ENCODE measurements around the gene MORN1. TPM values are rescaled to one million over a fixed set of nuclear protein-coding genes. Genes with fewer than 3 reads are reported as not detected.

Gene MORN1
- polyA plus RNA-seq, 1 donor from 2014 or later: 10.9 TPM

DNA sequence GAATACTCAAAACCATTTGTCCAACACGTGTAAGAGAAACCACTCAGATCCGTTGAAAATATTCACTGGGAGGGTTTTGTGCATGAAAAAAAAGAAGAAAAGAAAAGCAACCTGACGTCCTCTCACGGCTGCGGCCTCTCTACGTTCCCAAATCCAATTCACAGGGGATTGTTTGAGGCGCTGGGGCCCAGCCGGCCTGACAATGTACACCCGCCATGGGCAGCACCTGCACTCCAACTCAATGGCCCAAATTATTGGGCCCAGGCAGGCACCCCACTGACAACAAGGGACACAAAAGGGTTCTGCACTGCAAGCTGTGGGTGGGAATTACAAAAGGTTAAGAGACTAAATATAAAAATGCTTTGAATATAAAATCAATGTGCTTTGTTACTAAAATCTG, 41.5 kb downstream of the MORN1 start:
- Histone ChIP-seq H2AFZ (ENCODE audit: low read depth, low read length) (no peak overlapping the region), H3K9ac (ENCODE audit: low read length) (no peak overlapping the region), H3K79me2 (replicated peaks; ENCODE audit: insufficient read depth, low read length) (no peaks in the 10 kb centered on the region), H3K9me2 (ENCODE audit: insufficient read depth, low read length) (no peaks in the 10 kb centered on the region), H4K20me1 (ENCODE audit: insufficient read depth) (no peaks in the 10 kb centered on the region), H3K27ac (ENCODE audit: low read length) (no peak overlapping the region), H3K36me3 (ENCODE audit: insufficient read depth, low read length) (no peaks in the 10 kb centered on the region), H3K9me3 (ENCODE audit: low read length) (no peaks in the 10 kb centered on the region), H3K4me2 (ENCODE audit: low read length) (no peak overlapping the region), H3K4me3 (ENCODE audit: low read length) (no peak overlapping the region), H3K27me3 (ENCODE audit: insufficient read depth, low read depth, low read length) (no peaks in the 10 kb centered on the region), H3F3A (ENCODE audit: insufficient read depth, low read length, poor library complexity, severe bottlenecking) (no peaks in the 10 kb centered on the region)
- TF ChIP-seq CTCF (IDR thresholded peaks at IDR 0.05; ENCODE audit: poor library complexity, severe bottlenecking): no peak

DNA sequence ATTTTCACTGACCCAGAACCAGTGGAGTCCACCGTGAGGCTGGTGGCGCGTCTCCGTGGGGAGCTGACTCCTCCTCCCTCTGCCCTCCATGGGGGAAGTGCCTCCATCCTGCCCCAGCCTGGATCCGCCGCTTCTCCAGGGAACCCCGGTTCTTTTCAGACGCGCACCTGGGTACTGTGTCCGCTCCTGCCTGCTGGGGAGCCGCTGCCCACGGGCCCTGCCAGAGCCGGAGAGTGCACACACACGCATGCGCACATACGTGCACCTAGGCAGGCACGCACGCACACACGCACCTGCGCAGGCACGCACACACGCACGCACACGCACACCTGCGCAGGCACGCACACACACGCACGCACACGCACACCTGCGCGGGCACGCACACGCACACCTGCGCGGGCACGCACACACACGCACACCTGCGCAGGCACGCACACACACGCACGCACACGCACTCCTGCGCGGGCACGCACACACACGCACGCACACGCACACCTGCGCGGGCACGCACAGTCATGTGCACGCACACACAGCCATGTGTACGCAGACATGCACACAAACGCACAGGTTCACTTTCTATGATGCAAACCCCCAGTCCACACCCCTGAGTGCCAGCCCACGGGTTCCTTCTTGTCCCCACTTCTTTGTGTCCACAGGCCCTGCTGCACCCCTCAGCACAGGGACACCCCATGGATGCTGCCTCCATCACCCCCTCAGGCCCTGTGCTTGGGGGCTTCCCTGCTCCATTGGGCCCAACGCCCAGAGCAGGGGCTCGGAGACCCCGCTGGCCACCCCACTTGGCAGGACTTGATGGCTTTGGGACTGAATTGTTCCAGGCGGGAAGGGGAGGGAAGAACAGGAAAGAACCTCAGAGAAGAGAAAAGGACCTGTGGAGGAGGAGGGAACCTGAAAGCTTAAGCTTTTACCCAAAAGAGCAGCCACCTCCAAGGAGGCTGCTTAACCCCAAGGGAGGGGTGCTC, 42.7 kb downstream of the MORN1 start:
- H3K9me3 ChIP-seq (ENCODE audit: low read length): no peaks in the 10 kb centered on the region
- no peak overlapping the region for H3K4me3 ChIP-seq (ENCODE audit: low read length)
- no peaks in the 10 kb centered on the region for H3F3A ChIP-seq (ENCODE audit: insufficient read depth, low read length, poor library complexity, severe bottlenecking)
- H2AFZ ChIP-seq (ENCODE audit: low read depth, low read length): no peak overlapping the region
- TF ChIP-seq CTCF (IDR thresholded peaks at IDR 0.05; ENCODE audit: poor library complexity, severe bottlenecking): no peak
- no peak for TF ChIP-seq RAD21 (conservative IDR thresholded peaks at IDR 0.05)
- no peak for TF ChIP-seq MXI1 (conservative IDR thresholded peaks at IDR 0.05; ENCODE audit: poor library complexity, severe bottlenecking)
- TF ChIP-seq EZH2 (IDR thresholded peaks at IDR 0.05; ENCODE audit: borderline replicate concordance, insufficient read depth, low read length, poor library complexity, severe bottlenecking): no peak
- TF ChIP-seq REST (IDR thresholded peaks at IDR 0.05; ENCODE audit: borderline replicate concordance): no peak
- TF ChIP-seq POLR2AphosphoS5 (IDR thresholded peaks at IDR 0.05): no peak
- no peak for TF ChIP-seq TAF1 (IDR thresholded peaks at IDR 0.05; ENCODE audit: low read depth)
- TF ChIP-seq SMC3 (conservative IDR thresholded peaks at IDR 0.05; ENCODE audit: poor library complexity): no peak
- TF ChIP-seq EP300 (conservative IDR thresholded peaks at IDR 0.05; ENCODE audit: poor library complexity, severe bottlenecking): no peak
- H3K9ac ChIP-seq (ENCODE audit: low read length): no peak overlapping the region
- no peaks in the 10 kb centered on the region for H3K9me2 ChIP-seq (ENCODE audit: insufficient read depth, low read length)
- no peak overlapping the region for H3K27ac ChIP-seq (ENCODE audit: low read length)
- no peaks in the 10 kb centered on the region for H3K79me2 ChIP-seq (replicated peaks; ENCODE audit: insufficient read depth, low read length)
- H3K27me3 ChIP-seq (ENCODE audit: insufficient read depth, low read depth, low read length): no peaks in the 10 kb centered on the region
- no peak overlapping the region for H3K4me2 ChIP-seq (ENCODE audit: low read length)
- H3K36me3 ChIP-seq (ENCODE audit: insufficient read depth, low read length): no peaks in the 10 kb centered on the region
- no peaks in the 10 kb centered on the region for H4K20me1 ChIP-seq (ENCODE audit: insufficient read depth)

Measured in neural cell (in vitro differentiated cells).